ENCODE data around the gene RNF114.

The RNF114 gene

DNA sequence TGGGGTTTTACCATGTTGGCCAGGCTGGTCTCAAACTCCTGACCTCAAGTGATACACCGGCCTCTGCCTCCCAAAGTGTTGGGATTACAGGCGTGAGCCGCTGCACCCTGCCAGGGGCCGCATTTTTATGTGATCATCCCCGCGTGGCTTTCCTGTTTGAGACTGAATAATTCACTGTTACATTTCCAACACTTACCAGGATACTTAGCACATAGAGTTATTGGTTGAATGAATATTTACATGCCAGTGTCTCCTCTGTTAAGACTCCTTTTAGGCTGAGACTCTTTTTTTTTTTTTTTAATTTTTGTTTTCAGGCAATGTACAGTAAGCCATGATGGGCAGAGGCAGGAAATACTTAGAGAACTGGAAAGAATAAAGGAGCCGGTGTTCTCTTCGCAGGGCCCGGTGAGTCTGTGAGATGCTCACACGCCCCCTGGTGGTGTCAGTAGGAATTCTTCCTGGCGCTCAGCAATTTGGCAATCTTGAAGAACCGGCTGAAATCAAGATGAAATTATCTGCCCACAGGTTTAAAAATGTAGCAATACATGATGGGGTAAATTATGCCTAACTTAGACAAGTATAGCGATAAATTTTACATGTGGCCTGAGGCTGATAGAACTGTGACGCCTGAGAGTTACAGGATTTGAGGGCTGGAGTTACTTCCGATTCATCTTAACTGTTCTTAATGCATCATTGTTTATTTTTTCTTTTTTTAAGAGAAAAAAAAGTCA, 7.6 kb upstream of the RNF114 start:
- peak; percentile 89 for TF ChIP-seq CTCF (IDR thresholded peaks at IDR 0.05)

- TF ChIP-seq CTCF (IDR thresholded peaks at IDR 0.05): no peak
Measured at GRCh38 chr20:49929142-49929494, 7.1 kb upstream of the RNF114 start.

- TF ChIP-seq CTCF (IDR thresholded peaks at IDR 0.05): no peak
Measured at GRCh38 chr20:49935746-49936152, 448 bp upstream of the RNF114 start.

DNA sequence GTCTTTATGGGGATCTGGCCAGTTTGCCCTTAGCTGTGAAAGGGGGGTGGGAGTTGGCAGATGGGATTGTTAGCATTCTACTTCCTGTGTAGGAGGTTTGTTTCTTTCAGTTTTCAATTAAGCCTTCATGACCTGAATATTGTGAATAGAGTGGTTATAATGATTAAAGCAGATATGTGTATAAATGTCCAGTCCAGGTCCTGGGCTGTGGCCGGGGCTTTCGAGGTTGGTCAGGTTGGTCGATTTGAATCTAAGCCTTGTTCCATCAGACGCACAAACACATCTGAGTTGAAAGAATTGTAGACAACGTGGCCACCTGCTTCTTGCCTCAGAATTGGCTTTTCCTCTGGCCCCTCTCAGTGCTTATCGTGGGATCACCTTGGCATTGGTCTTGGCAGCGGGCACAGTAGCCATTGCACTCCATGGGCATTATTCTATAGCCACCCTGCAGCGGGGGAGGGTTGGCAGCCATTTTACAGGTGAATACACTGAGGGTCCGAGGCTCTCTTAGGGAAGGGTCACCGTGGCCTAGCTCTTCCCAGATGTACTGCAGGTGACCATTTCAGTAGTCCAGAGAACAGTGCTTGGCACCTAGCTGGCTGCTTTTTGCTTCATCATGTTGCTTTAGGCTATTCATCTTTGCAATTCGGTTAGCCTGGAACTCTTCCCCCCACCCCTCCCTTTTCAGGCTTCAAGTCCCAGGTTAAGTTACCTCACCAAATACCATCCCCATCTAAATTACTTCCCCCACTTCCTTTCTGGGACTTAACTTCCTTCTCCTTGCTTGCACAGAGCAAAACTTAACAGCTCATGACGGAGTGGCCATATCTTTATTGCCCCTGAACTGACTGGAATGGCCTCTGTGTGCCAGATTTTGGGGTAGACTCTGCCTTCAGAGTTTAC, 1.1 kb downstream of the RNF114 start:
- no peak for TF ChIP-seq CTCF (IDR thresholded peaks at IDR 0.05)

- no peak for TF ChIP-seq CTCF (IDR thresholded peaks at IDR 0.05)
Measured at GRCh38 chr20:49938173-49939163, 2.3 kb downstream of the RNF114 start.

DNA sequence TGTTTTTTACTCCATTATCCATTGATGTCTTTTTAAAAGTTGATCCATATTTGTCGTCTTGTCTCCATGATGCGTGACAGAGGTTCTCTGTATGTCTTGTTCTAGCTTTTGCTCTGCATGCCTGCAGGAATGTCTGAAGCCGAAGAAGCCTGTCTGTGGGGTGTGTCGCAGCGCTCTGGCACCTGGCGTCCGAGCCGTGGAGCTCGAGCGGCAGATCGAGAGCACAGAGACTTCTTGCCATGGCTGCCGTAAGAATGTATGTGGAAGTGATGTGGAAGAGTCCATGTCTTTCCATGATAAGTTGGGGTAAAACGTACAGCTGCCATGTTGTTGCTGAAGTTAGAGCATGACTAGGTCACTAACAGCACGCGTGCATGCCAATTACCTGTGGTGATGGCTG, 5.3 kb downstream of the RNF114 start:
- no peak for TF ChIP-seq CTCF (IDR thresholded peaks at IDR 0.05)

- no peak for TF ChIP-seq CTCF (IDR thresholded peaks at IDR 0.05)
Measured at GRCh38 chr20:49942303-49942702, 6.1 kb downstream of the RNF114 start.
